Right kidney (tissue), 1 donor: Measurements from ENCODE around the gene HPCAL1.

Experiments
- DNase-seq: peaks from one replicate; pipeline ENCODE4 v3.0.0-alpha.2; 2016

HPCAL1 gene

GRCh38 chr2:10336283-10336682 lies 33.6 kb downstream of the HPCAL1 start:
- no peak for DNase-seq

DNA sequence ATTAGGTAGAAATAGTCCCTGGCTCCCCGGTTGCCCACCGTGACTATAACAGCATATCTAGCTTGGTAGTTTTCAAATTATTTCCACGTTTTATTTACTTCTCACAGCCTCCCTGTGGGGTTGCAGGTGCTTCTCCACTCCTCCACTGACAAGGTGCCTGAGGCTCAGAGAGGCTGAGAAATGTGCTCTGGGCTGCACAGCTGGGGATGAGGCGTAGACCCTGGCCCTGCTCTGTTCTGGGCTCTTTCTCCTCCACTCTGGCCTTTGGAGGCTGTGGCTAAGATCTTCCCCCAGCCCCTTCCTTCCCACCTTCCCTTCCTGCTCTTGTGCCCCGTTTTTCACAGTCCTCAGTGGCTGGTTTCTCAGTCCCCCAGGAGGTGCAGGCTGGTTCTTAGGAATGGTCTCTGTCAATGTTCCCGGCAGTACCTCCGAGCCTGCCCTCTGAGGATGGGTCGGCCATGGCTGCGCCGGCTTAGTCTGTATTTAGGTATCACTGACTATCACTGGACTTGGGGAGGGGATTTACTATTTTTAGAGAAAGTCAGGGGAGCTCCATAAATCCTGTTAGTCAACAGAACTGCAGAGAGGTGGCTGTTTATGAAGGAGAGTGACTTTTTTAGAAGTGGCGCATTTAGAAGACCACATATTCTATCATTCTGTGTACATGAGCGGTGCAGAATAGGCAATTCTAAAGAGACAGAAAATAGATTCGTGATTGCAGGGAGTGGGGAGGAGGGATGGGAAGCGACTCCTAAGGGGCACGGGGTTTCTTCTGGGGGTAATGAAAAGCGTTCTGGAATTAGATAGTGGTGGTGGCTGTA lies 35.0 kb downstream of the HPCAL1 start:
- no peak for DNase-seq

DNA sequence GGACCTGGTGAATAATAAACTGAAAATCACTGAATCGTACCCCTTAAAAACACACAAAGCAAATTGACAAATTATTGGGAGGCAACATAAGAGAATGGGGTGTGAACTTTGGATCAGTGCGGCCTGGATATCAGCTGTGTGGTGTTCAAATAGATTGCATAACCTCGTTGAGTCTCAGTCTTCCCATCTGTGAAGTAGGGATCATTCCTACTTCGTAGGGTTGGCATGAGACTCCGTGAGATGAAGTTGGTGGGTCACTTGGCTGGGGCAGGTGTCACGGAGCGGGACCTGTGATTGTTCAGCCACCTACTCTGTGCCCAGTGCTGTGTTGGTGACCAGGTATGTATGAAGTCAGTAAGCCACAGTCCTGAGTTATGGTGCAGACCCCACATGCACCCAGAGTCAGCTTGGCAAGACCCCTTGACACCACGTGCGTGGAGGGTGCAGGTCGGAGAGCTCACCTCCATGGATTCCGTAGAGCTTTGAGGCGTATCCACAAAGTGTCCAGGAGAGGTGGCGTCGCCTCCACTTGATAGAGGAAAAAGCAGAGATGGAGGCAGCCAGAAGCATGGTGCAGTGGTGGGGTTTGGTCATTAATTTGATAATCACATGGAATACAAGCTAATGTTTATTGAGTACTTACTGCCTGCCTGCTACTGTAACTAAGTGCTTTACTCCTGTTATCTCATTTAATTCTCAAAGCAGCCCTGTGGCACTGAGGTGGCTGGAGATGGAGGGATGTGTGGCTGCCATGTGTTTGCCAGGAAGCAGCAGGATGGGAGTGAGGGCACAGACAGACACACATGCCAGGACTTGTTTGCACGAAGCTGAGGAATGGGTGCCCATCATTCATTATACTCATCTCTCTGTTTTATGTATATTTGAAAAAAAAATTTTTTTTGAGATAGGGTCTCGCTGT lies 35.8 kb downstream of the HPCAL1 start:
- no peak for DNase-seq

DNA sequence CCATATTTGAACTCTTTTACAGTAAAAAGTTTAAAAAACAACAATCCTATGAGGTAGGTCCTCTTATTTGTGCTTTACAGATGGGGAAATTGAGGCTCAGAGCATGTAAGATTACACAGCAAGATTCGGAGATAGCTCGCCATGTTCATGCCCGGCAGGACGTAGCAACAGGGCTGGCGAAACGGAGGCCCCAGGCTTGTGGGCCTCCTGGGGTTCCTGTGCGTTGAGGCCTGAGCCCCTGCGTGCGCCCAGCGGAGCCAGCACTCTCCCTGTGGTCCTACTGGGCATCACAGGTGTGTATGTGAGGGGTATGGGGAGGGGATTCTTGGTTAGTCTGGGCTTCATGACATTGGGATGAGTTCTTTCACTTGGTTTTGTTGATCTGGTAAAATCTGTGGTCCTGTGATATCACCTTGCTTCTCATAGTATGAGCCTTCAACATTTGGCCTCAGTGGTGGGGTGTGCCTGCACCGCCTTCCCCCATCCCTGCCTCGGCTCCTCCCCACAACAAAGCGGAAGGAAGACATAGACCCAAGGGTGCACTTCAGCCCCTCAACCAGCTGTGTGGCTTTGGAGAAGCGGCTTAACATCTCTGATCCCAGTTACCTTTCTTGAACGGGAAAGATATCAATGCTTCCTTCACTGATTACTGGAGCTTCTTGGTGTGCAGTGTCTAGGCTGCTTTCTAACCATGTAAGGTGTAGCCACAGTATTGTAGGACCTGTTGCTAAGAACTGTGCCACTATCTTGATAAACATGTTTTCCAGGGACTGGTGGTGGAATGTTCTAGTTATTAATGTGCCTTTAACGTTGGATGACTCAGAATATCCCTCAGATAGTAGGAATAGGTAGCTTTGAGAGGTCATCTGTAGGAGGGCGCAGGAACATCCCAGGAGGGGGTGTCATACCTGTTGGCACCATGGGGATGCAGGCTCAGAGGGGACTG lies 37.2 kb downstream of the HPCAL1 start:
- DNase-seq: no peak

- DNase-seq: no peak
Measured at GRCh38 chr2:10340593-10340975, 37.9 kb downstream of the HPCAL1 start.

DNA sequence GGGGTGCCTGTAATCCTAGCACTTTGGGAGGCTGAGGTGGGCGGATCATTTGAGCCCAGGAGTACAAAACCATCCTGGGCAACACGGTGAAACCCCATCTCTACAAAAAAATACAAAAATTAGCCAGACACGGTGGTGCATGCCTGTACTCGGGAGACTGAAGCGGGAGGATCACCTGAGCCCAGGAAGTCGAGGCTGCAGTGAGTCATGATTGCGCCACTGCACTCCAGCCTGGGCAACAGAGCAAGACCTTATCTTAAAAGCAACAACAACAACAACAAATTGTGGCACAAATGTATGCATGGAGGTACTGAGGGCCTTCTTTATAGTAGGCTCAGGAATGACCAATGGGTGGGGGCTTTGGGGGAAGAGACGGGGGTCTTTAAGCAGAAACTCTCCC lies 38.5 kb downstream of the HPCAL1 start:
- DNase-seq: no peak

DNA sequence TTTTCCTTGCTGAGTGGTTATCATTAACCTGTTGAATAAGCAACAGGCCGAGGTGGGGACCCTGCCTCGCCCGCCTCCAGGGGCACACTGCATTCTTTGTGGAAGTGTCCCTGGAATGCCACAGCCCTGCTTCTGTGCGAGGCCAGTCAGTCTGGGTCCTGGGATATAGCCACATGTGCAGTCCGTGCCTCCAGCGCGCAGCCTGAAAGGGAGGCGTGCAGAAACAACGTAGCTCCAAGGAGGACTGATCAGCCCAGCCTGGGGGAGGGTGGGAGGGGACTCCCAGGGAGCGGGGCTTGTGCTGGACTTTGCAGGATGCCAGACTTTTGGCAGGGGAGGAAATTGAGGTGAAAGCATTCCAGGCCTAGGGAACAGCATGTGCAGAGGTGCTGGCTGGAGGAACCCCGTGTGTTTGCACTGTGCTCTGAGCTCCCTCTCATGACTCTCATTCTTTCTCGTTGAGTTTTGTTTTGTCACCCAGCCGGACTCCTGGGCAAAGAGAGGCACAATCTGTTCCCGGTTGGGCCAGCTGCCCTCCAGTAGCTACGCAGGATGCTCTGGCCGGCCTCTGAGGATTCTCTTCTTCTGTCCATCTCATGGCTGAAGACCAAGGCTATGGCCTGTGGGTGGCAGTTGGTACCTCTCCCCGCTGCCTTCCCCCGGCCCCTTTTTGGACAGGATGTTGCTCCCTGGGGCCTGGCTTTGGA lies 39.7 kb downstream of the HPCAL1 start:
- DNase-seq: no peak

DNA sequence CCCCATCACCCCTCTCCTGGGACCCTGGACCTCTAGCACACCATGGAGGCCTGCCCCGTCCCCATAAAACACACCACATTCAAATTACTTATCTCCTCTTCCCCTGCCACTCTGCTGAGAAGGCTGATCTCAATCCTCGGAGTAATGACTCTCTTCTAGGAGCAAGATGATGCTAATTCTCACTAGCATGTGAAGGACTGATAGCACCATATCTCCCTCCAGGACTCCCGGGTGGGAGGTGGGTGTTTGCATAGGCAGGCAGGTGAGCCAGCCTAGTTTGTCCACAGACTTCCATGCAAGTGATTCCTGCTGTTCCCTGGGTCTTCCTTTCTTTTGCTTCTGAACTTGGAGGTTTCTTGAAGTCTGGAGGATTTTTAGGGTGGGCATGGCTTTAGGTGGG lies 40.5 kb downstream of the HPCAL1 start:
- no peak for DNase-seq

DNA sequence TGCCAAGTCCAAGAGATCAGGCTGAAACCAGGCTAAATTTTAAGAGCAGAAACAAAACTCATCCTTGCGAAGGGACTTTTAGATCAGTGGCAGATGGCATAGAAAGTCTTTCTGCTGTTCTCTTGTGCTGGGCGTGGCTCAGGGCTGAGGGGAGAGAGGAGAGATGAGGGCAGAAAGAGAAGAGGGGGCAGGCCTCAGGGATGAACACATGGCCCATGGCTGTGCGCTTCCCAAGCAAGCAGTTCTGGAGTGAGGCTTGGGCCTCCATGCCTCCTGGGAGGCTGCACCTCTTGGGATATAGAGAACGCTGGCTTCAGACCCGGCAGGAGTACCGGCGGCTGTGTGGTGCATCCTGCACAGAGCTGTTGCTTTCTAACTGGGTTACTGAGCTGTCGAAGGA lies 41.0 kb downstream of the HPCAL1 start:
- no peak for DNase-seq

GRCh38 chr2:10344105-10345066 lies 41.7 kb downstream of the HPCAL1 start:
- no peak for DNase-seq

DNA sequence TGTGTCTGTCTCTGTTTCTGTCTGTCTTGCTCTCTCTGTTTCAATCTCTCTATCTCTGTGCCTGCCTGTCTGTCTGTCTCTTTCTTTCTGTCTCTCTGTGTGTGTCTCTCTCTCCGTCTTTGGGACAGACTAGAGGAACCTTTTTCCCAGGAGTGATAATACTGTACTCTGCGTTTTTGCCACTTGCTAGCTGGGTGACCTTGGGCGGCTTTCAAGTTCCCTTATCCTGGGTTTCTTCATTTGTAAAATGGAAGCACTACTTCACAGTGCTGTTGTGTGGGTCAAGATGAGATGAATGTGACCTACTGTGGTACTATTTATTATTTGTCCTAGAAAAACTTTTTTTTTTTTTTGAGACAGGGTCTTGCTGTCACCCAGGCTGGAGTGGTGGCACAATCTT lies 42.4 kb downstream of the HPCAL1 start:
- DNase-seq: no peak

DNA sequence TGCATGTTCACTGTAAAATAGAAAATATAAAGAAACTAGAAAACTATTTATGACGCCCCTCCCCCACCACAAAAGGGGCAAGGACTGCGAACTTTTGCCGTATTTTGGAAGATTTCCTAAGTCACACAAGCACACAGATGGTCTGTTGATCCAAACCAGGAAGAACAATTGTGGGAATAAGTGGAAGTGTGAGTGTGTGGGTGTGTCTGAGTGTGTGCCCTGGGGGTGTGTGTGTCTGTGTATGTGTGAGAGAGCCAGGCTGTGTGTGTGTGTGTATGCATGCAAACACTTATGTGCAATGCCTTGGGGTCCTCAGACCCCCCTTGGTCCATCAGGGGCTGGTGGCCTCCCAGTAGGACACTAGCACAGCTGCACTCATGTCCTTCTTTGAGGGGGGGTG lies 43.1 kb downstream of the HPCAL1 start:
- DNase-seq: no peak

DNA sequence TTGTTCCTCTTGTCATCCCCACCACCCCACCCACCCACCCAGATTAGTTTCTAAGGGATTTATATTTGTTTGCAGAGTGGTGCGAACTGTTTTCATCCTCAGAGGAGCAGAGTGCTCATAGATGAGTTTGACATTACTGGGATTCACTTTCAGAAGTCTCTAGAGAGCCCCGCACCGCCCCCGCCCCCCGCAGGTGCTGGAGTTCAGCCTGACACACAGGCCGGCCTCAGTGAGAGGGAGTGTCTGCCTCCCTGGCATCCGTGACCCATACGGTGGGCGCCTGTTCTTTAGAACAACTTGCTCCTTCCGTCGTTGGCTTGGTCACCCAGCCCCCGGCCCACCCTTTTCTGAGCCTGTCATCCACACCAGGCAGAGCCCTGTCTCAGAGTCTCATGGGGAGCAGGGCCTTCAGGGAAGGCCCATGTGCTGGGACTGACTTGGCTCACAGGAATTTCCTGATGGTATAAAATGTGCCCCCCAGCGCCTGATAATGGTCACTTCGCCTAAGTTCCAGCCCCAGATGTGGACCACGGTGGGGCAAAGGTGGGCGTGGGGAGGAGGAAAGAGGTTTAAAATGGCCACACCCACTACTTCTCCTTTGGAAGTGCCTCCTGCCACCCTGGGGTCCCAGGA lies 44.3 kb downstream of the HPCAL1 start:
- no peak for DNase-seq

DNA sequence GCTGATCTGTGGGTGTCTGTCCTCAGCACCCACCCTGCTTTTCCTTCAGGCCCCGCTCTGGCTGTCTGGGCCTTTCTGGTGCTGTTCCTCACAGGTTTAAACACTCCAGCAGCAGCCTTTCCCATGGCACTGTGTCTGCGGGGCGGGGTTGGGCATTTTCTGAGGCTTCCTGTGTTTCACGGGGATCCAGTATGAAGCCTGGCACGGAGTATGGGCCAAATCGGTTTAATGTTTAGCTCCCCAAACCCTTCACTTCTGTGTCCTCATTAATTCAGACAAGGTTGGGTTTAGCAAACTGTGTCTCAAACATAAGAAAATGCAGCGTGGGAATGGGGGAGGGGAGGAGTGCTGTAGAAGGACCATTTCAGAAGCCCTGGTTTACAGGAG lies 44.9 kb downstream of the HPCAL1 start:
- no peak for DNase-seq

GRCh38 chr2:10348891-10349290 lies 46.2 kb downstream of the HPCAL1 start:
- DNase-seq: no peak

GRCh38 chr2:10350761-10351160 lies 48.1 kb downstream of the HPCAL1 start:
- no peak for DNase-seq

DNA sequence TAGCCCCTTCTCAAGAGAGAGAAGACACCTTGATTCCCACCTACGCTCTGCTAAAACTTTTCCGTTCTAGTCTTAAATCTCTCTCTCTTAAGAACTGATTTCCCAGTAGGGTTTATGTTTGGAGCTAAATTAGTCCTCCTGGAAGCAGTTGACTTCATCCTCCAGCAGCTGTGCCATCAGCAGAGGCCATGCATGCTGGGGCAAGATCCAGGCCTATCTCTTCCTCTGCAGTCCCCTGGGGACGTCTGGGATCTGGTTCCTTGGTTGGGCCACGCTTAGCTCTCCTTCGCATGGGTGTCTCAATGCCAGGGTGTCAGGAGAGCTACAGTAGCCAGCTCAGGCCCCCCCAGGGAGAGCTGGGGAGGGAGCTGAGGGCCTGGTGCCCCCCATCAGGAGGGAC lies 49.7 kb downstream of the HPCAL1 start:
- no peak for DNase-seq

DNA sequence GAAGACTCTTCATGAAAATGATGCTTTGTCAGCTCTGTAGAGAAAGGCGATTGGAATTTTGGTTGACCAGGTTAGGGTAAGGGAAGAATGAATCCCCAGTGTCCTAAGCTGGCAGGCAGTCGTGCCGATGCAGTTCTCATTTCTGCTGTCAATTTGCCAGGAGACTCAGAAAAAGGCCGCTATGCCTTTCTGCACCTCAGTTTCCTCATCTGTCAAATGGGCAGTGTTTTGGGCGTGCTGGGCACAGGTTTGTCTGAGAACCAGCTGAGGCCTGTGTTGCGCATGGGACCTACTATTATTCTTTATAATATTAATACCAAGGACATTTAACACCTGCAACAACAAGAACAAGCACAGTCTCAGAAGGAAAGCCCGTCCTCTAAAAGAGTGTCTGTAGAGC lies 50.3 kb downstream of the HPCAL1 start:
- DNase-seq: no peak

DNA sequence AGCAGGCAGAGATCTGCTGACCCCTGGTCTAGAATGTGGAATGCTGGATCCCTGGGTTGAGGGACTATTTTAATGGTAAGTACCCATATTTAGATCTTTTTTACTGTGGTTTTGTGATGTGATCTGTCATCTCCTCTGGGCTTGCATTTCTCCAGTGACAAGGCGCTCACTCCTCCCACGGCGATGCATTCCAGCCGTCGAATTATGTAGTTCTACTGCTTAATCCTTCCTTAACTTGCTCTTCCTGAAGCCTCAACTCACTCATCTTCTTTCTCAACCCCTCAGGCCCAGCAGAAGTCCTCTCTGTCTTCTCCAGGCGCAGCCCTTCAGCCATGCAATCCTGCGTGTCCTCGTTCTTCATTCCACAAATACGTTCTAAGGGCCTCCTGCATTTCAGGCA lies 51.2 kb downstream of the HPCAL1 start:
- no peak for DNase-seq

GRCh38 chr2:10354399-10354798 lies 51.7 kb downstream of the HPCAL1 start:
- DNase-seq: no peak
